Measurements from ENCODE around the gene HOXA6. TPM values are rescaled to one million over a fixed set of nuclear protein-coding genes. Genes with fewer than 3 reads are reported as not detected.
A peak's percentile ranks its signal among the peaks of the same experiment; 100 is the strongest.

The HOXA6 gene
- total RNA-seq, 1 experiment from 2014 or later = not detected

DNA sequence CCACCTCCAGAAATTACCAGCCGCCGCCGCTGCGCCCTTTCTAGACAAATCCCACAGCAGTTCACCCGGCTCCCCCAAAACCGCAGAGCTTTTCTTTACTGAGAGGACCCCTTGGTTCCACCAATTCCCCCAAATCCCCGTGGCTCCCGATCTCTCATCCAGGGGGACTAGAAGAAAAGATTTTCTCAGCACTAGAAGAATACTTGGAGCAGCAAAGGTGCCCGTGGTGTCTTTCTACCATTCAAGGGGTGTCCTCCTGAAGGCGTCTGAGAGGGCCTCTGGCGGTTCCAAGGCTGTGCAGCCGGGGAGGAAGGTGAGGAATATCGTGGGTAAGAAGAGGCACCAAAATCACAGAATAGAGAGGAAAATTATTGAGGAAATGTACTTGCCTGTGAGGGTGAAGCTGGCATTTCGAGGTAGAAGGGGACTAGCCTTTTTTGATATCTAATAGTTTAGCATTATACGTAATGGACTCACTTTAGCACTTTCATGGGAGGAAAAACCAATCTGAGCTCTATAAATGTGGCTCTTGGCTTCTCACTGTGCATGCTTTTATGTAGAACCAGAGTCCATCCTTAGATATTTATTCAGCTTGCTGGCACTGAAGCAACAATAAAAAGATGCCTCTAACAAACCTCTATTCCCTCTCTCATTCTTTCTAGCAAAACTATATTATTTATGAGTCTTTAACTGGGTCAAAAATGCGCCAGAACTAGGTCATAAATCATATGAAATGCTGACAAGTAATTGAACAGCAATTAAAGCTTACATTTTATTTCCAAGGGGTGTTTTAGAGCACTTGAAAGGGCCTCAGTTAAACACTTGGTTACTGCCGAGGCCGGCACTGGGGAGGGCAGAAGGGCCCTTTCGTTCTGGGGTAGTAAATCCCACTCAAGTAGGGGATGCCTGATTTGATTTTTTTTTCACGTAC is 31.3 kb downstream of the HOXA6 start (continued):
- TF ChIP-seq, protein P1, sequence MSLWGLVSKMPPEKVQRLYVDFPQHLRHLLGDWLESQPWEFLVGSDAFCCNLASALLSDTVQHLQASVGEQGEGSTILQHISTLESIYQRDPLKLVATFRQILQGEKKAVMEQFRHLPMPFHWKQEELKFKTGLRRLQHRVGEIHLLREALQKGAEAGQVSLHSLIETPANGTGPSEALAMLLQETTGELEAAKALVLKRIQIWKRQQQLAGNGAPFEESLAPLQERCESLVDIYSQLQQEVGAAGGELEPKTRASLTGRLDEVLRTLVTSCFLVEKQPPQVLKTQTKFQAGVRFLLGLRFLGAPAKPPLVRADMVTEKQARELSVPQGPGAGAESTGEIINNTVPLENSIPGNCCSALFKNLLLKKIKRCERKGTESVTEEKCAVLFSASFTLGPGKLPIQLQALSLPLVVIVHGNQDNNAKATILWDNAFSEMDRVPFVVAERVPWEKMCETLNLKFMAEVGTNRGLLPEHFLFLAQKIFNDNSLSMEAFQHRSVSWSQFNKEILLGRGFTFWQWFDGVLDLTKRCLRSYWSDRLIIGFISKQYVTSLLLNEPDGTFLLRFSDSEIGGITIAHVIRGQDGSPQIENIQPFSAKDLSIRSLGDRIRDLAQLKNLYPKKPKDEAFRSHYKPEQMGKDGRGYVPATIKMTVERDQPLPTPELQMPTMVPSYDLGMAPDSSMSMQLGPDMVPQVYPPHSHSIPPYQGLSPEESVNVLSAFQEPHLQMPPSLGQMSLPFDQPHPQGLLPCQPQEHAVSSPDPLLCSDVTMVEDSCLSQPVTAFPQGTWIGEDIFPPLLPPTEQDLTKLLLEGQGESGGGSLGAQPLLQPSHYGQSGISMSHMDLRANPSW (CRISPR knock-in tag; conservative IDR thresholded peaks at IDR 0.05; ENCODE audit: low read depth) = no peak
- TF ChIP-seq SMAD4 (CRISPR knock-in tag; IDR thresholded peaks at IDR 0.05) = no peak
- TF ChIP-seq, protein P2, sequence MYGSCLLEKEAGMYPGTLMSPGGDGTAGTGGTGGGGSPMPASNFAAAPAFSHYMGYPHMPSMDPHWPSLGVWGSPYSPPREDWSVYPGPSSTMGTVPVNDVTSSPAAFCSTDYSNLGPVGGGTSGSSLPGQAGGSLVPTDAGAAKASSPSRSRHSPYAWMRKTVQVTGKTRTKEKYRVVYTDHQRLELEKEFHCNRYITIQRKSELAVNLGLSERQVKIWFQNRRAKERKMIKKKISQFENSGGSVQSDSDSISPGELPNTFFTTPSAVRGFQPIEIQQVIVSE (CRISPR knock-in tag; IDR thresholded peaks at IDR 0.05; ENCODE audit: borderline replicate concordance) = no peak

DNA sequence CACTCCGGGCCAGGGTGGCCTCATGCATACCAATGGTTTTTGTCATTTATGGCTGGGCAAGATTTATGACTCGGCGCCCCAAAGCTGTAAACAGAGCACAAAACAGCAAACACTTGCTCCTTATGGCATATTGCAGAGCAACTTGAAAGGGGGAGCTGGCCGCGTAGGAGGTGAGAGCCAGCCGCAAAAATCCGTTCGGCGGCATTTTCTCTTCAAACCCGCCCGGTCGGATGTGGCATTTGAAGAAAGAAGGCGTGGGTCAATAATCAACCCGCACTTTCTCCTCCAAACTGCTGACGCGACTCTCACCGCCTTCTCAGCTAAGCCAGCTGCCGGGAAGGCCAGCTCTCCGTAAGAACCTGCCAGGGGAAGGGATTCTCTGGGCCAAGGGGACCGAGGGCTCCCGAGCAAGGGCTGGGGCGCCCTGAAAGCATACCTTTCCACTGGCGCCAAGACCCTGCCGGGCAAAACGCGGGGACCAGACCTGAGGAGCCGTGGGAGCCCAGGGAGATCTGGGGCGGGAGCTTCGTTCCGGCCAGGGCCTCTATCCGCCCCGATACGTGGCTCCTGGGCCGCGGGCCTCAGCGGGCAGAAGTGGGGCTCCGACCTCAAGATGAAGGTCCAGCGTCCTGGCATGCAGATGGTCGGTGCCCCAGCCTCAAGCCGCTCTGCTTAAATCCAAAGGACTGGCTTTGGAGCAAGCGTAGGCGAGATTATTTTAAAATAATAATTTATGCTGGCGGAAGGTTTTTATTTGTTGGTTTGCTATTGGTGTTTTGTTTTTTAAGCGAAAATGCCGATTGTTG is 32.1 kb downstream of the HOXA6 start:
- Mint-ChIP-seq H3K4me3 (peak overlapping the region; percentile 12; the same call in 1 of the 2 replicates), H3K27ac (no peak overlapping the region), H3K27me3 (ENCODE audit: low read depth) (peaks cover 95% of the 10 kb centered on the region), H3K4me1 (peaks cover 18% of the 10 kb centered on the region), H3K9me3 (no peaks in the 10 kb centered on the region), H3K36me3 (no peaks in the 10 kb centered on the region)
- ATAC-seq (peak; percentile 6), DNase-seq (ENCODE audit: low spot score) (peak; percentile 46)
- CTCF ChIA-PET = interaction anchor here (0.7 to 1.5 kb wide), 4 partner anchors 21 to 64 kb away, joined by 3 to 4 read pairs (median 4); partner anchors contain the start of gene HOXA5
- TF ChIP-seq ZNF396 (CRISPR knock-in tag; IDR thresholded peaks at IDR 0.05; ENCODE audit: borderline replicate concordance) (no peak), SMAD3 (CRISPR knock-in tag; IDR thresholded peaks at IDR 0.05; ENCODE audit: borderline replicate concordance) (no peak), TCF7 (CRISPR knock-in tag; IDR thresholded peaks at IDR 0.05; ENCODE audit: low read depth) (no peak)
- TF ChIP-seq, protein P3, sequence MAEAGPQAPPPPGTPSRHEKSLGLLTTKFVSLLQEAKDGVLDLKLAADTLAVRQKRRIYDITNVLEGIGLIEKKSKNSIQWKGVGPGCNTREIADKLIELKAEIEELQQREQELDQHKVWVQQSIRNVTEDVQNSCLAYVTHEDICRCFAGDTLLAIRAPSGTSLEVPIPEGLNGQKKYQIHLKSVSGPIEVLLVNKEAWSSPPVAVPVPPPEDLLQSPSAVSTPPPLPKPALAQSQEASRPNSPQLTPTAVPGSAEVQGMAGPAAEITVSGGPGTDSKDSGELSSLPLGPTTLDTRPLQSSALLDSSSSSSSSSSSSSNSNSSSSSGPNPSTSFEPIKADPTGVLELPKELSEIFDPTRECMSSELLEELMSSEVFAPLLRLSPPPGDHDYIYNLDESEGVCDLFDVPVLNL (CRISPR knock-in tag; IDR thresholded peaks at IDR 0.05; ENCODE audit: borderline replicate concordance, low read depth) = no peak
- TF ChIP-seq, protein P1 (CRISPR knock-in tag; conservative IDR thresholded peaks at IDR 0.05; ENCODE audit: low read depth) = no peak
- TF ChIP-seq, protein P4, sequence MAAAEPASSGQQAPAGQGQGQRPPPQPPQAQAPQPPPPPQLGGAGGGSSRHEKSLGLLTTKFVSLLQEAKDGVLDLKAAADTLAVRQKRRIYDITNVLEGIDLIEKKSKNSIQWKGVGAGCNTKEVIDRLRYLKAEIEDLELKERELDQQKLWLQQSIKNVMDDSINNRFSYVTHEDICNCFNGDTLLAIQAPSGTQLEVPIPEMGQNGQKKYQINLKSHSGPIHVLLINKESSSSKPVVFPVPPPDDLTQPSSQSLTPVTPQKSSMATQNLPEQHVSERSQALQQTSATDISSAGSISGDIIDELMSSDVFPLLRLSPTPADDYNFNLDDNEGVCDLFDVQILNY (CRISPR knock-in tag; IDR thresholded peaks at IDR 0.05) = no peak
- POLR2A ChIA-PET = interaction anchor here (1.1 kb wide), 1 partner anchor 15 kb away, joined by 4 read pairs; no protein-coding TSS in a partner anchor

DNA sequence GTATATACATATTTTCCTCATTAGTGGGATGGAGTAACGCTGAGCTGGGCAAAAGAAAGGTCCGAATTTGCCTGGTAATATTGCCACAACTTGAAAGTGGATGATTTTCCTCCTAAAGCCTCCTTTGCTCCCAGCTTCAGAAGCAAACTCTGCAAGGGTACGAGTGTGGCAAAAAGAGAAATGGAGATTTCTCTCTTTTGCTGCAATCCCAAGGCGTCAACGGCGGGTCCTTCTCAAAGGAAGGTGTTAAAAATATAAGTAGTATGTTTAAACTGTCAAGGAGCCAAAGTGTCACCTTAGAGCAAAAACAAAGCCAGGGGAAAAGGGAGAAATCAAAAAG is 32.7 kb downstream of the HOXA6 start:
- Mint-ChIP-seq H3K27me3 (ENCODE audit: low read depth) (peaks cover 95% of the 10 kb centered on the region), H3K4me3 (no peak overlapping the region), H3K9me3 (no peaks in the 10 kb centered on the region), H3K27ac (no peak overlapping the region), H3K4me1 (peaks cover 18% of the 10 kb centered on the region), H3K36me3 (no peaks in the 10 kb centered on the region)
- CTCF ChIA-PET = interaction anchor here (0.7 to 1.5 kb wide), 4 partner anchors 20 to 65 kb away, joined by 3 to 4 read pairs (median 4); partner anchors contain the start of gene HOXA5
- POLR2A ChIA-PET = no interaction called here
- TF ChIP-seq, protein P5, sequence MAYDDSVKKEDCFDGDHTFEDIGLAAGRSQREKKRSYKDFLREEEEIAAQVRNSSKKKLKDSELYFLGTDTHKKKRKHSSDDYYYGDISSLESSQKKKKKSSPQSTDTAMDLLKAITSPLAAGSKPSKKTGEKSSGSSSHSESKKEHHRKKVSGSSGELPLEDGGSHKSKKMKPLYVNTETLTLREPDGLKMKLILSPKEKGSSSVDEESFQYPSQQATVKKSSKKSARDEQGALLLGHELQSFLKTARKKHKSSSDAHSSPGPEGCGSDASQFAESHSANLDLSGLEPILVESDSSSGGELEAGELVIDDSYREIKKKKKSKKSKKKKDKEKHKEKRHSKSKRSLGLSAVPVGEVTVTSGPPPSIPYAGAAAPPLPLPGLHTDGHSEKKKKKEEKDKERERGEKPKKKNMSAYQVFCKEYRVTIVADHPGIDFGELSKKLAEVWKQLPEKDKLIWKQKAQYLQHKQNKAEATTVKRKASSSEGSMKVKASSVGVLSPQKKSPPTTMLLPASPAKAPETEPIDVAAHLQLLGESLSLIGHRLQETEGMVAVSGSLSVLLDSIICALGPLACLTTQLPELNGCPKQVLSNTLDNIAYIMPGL (CRISPR knock-in tag; IDR thresholded peaks at IDR 0.05) = no peak
- TF ChIP-seq, protein P6, sequence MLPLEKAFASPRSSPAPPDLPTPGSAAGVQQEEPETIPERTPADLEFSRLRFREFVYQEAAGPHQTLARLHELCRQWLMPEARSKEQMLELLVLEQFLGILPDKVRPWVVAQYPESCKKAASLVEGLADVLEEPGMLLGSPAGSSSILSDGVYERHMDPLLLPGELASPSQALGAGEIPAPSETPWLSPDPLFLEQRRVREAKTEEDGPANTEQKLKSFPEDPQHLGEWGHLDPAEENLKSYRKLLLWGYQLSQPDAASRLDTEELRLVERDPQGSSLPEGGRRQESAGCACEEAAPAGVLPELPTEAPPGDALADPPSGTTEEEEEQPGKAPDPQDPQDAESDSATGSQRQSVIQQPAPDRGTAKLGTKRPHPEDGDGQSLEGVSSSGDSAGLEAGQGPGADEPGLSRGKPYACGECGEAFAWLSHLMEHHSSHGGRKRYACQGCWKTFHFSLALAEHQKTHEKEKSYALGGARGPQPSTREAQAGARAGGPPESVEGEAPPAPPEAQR (CRISPR knock-in tag; IDR thresholded peaks at IDR 0.05) = no peak
- TF ChIP-seq ZNF671 (CRISPR knock-in tag; IDR thresholded peaks at IDR 0.05) = no peak
- no peak for TF ChIP-seq MXD4 (CRISPR knock-in tag; IDR thresholded peaks at IDR 0.05; ENCODE audit: borderline replicate concordance)
- no peak for TF ChIP-seq ZNF219 (CRISPR knock-in tag; IDR thresholded peaks at IDR 0.05; ENCODE audit: borderline replicate concordance)
- TF ChIP-seq, protein P7, sequence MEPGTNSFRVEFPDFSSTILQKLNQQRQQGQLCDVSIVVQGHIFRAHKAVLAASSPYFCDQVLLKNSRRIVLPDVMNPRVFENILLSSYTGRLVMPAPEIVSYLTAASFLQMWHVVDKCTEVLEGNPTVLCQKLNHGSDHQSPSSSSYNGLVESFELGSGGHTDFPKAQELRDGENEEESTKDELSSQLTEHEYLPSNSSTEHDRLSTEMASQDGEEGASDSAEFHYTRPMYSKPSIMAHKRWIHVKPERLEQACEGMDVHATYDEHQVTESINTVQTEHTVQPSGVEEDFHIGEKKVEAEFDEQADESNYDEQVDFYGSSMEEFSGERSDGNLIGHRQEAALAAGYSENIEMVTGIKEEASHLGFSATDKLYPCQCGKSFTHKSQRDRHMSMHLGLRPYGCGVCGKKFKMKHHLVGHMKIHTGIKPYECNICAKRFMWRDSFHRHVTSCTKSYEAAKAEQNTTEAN (CRISPR knock-in tag; IDR thresholded peaks at IDR 0.05) = no peak
- DNase-seq (ENCODE audit: low spot score) = no peak
- no peak for ATAC-seq
